GM19238 (cell line): ENCODE measurements around the gene CCDC85B.
A peak's percentile ranks its signal among the peaks of the same experiment; 100 is the strongest.

Experiments used
- DNase-seq: peaks from one replicate; pipeline ENCODE4 v3.0.0; 2011; ENCODE audit warnings: low spot score; ENCODE audit not compliant: insufficient read length

CCDC85B gene

GRCh38 chr11:65903715-65904114 lies 13.2 kb downstream of the CCDC85B start:
- no peak for DNase-seq

GRCh38 chr11:65906602-65907001 lies 16.1 kb downstream of the CCDC85B start:
- DNase-seq: no peak

GRCh38 chr11:65907878-65908277 lies 17.4 kb downstream of the CCDC85B start:
- DNase-seq: no peak

- no peak for DNase-seq
Measured at GRCh38 chr11:65911682-65912568, 21.5 kb downstream of the CCDC85B start.

- no peak for DNase-seq
Measured at GRCh38 chr11:65912845-65913244, 22.4 kb downstream of the CCDC85B start.

- no peak for DNase-seq
Measured at GRCh38 chr11:65915101-65915820, 24.8 kb downstream of the CCDC85B start.

- no peak for DNase-seq
Measured at GRCh38 chr11:65915821-65916251, 25.4 kb downstream of the CCDC85B start.

- DNase-seq: no peak
Measured at GRCh38 chr11:65916391-65916790, 25.9 kb downstream of the CCDC85B start.

- no peak for DNase-seq
Measured at GRCh38 chr11:65917077-65917433, 26.6 kb downstream of the CCDC85B start.

GRCh38 chr11:65917434-65918210 lies 27.1 kb downstream of the CCDC85B start:
- DNase-seq: no peak

- no peak for DNase-seq
Measured at GRCh38 chr11:65918211-65919140, 28.0 kb downstream of the CCDC85B start, which contains the start of gene C11orf68. TSS of gene C11orf68 (minus strand) at chr11:65919062. CDS start at chr11:65919031, 31 bp downstream.

- DNase-seq: peak; percentile 98
Measured at GRCh38 chr11:65919141-65919572, 28.7 kb downstream of the CCDC85B start, which contains the start of gene DRAP1. TSS of gene DRAP1 (plus strand) at chr11:65919426. CDS start at chr11:65919502, 76 bp downstream.

GRCh38 chr11:65919573-65920371 lies 29.3 kb downstream of the CCDC85B start:
- DNase-seq: peak; percentile 68

- no peak for DNase-seq
Measured at GRCh38 chr11:65920372-65920802, 29.9 kb downstream of the CCDC85B start.

GRCh38 chr11:65921033-65921555 lies 30.6 kb downstream of the CCDC85B start:
- no peak for DNase-seq

GRCh38 chr11:65921876-65922275 lies 31.4 kb downstream of the CCDC85B start:
- no peak for DNase-seq

- no peak for DNase-seq
Measured at GRCh38 chr11:65922565-65922964, 32.1 kb downstream of the CCDC85B start.

GRCh38 chr11:65925397-65925796 lies 34.9 kb downstream of the CCDC85B start:
- no peak for DNase-seq

GRCh38 chr11:65927904-65928397 lies 37.5 kb downstream of the CCDC85B start:
- peak; percentile 85 for DNase-seq
